HCT116 (cell line): ENCODE measurements around the gene ADK. TPM values are rescaled to one million over a fixed set of nuclear protein-coding genes. Genes with fewer than 3 reads are reported as not detected.

Source experiments
- ATAC-seq: fragments of 200-7000 bp; cut with Tn5 transposase; 2 replicates; pipeline ENCODE4 v1.9.1; 2020; ENCODE audit warnings: mild to moderate bottlenecking, moderate library complexity
- BruUV-seq: library from RNA; stranded (reverse); fragments of 400-500 nt; replicated peaks from 2 replicates; lab custom pipeline; 2021; lab: Mats Ljungman, UMichigan
- CTCF ChIA-PET: fragments of 300-600 bp; sonication (Branson Sonifier 250); formaldehyde crosslinking; loops from one replicate; lab custom pipeline; 2021; ENCODE audit warnings: antibody characterized with exemption; lab: Charles Lee
- POLR2A ChIA-PET: fragments of 300-600, 350-600 bp; sonication (Branson Sonifier 250); formaldehyde crosslinking; loops from one replicate; lab custom pipeline; 2021; ENCODE audit warnings: antibody characterized with exemption; lab: Charles Lee
- RAD21 ChIA-PET, 2 experiments: fragments of 300-600 bp; sonication (Branson Sonifier 250); formaldehyde crosslinking; loops; one replicate each; lab custom pipeline; 2023; ENCODE audit warnings: low total read pairs in 2 of 2; ENCODE audit not compliant: uncharacterized antibody in 2 of 2, unreplicated experiment in 2 of 2, low non-redundant PET in 1 of 2; lab: Charles Lee
- DNase-seq: peaks from one replicate; pipeline ENCODE4 v3.0.0-alpha.2; 2010; ENCODE audit warnings: low read depth, low spot score
- H2AFZ ChIP-seq: fragments of 200-600 bp; shearing (Covaris generic), sonication (generic); 2 replicates; pipeline ENCODE4 v1.6.1; 2017; ENCODE audit warnings: low read depth, mixed run types, mixed read lengths, antibody characterized with exemption, low read length; ENCODE audit not compliant: poor library complexity, severe bottlenecking
- H3K27ac ChIP-seq: 2 replicates; pipeline ENCODE4 v1.5.1; 2012; ENCODE audit warnings: low read depth, low read length
- H3K27me3 ChIP-seq: fragments of 200-600 bp; sonication (generic); 2 replicates; pipeline ENCODE4 v1.6.1; 2016; ENCODE audit warnings: mixed run types, low read length, mixed read lengths; ENCODE audit not compliant: insufficient read depth
- H3K36me3 ChIP-seq, 2 experiments: fragments of 200-500 bp in 1 of 2; fragments of 200-600 bp in 1 of 2; sonication (Bioruptor generic) in 1 of 2; sonication (generic) in 1 of 2; 2 replicates each; pipeline versions ENCODE4 v1.5.1 to v1.6.1; 2014 to 2016; ENCODE audit warnings: low read length in 2 of 2, inconsistent platforms in 1 of 2, mixed read lengths in 1 of 2, mixed run types in 1 of 2; ENCODE audit not compliant: insufficient read depth in 2 of 2, control insufficient read depth in 1 of 2
- H3K4me1 ChIP-seq, 2 experiments: fragments of 200-600 bp in 1 of 2; sonication (generic) in 1 of 2; 2 replicates each; pipeline versions ENCODE4 v1.5.1 to v1.6.1; 2012 to 2017; ENCODE audit warnings: low read length in 2 of 2, inconsistent platforms in 1 of 2, mild to moderate bottlenecking in 1 of 2, mixed read lengths in 1 of 2, mixed run types in 1 of 2, moderate library complexity in 1 of 2; ENCODE audit not compliant: insufficient read depth in 2 of 2, control insufficient read depth in 1 of 2
- H3K4me2 ChIP-seq: fragments of 200-600 bp; sonication (generic); 2 replicates; pipeline ENCODE4 v1.6.1; 2017; ENCODE audit warnings: mixed run types, low read length, mixed read lengths
- H3K4me3 ChIP-seq, 2 experiments: fragments of 200-600 bp in 1 of 2; sonication (generic) in 1 of 2; replicated peaks in 1 of 2; 2 replicates each; pipeline ENCODE4 v1.5.1; 2011 to 2016; ENCODE audit warnings: low read length in 2 of 2, control low read depth in 1 of 2, low read depth in 1 of 2, mild to moderate bottlenecking in 1 of 2, mixed read lengths in 1 of 2, mixed run types in 1 of 2
- H3K79me2 ChIP-seq: fragments of 200-600 bp; sonication (generic); 2 replicates; pipeline ENCODE4 v1.6.1; 2017; ENCODE audit warnings: mild to moderate bottlenecking, mixed run types, low read length, moderate library complexity, mixed read lengths; ENCODE audit not compliant: insufficient read depth
- H3K9ac ChIP-seq: fragments of 200-600 bp; sonication (generic); 2 replicates; pipeline ENCODE4 v1.6.1; 2016; ENCODE audit warnings: low read length, mixed read lengths
- H3K9me2 ChIP-seq: fragments of 200-600 bp; sonication (generic), shearing (Covaris generic); 2 replicates; pipeline ENCODE4 v1.6.1; 2017; ENCODE audit warnings: mixed run types, mild to moderate bottlenecking, moderate library complexity; ENCODE audit not compliant: insufficient read depth
- H3K9me3 ChIP-seq, 2 experiments: fragments of 200-500 bp in 1 of 2; fragments of 200-600 bp in 1 of 2; sonication (Bioruptor generic) in 1 of 2; sonication (generic) in 1 of 2; 2 replicates each; pipeline ENCODE4 v1.6.1; 2014 to 2017; ENCODE audit warnings: low read length in 2 of 2, mixed read lengths in 2 of 2, inconsistent platforms in 1 of 2, low read depth in 1 of 2, mild to moderate bottlenecking in 1 of 2, mixed run types in 1 of 2, moderate library complexity in 1 of 2; ENCODE audit not compliant: control insufficient read depth in 1 of 2, insufficient read depth in 1 of 2
- H4K20me1 ChIP-seq: fragments of 200-600 bp; sonication (generic), shearing (Covaris generic); 2 replicates; pipeline ENCODE4 v1.6.1; 2017; ENCODE audit warnings: mixed run types, mild to moderate bottlenecking, moderate library complexity; ENCODE audit not compliant: insufficient read depth
- CBX3 ChIP-seq: IDR thresholded peaks from 2 replicates; pipeline ENCODE4 v1.6.1; 2012; ENCODE audit warnings: low read depth
- EZH2 ChIP-seq: fragments of 200-600 bp; sonication (generic); IDR thresholded peaks from 2 replicates; pipeline ENCODE4 v1.6.1; 2017; ENCODE audit warnings: antibody characterized with exemption, mixed run types
- EZH2phosphoT487 ChIP-seq: fragments of 200-600 bp; IDR thresholded peaks from 2 replicates; pipeline ENCODE4 v1.6.1; 2018; ENCODE audit warnings: antibody characterized with exemption, borderline replicate concordance
- JUND ChIP-seq: IDR thresholded peaks from 2 replicates; pipeline ENCODE4 v1.6.1; 2012
- MAX ChIP-seq: IDR thresholded peaks from 2 replicates; pipeline ENCODE4 v1.6.1; 2012
- REST ChIP-seq: IDR thresholded peaks from 2 replicates; pipeline ENCODE4 v1.6.1; 2012; ENCODE audit warnings: low read depth
- SIN3A ChIP-seq: IDR thresholded peaks from 2 replicates; pipeline ENCODE4 v1.6.1; 2012; ENCODE audit warnings: low read depth
- SRF ChIP-seq: IDR thresholded peaks from 2 replicates; pipeline ENCODE4 v1.6.1; 2012; ENCODE audit warnings: low read depth
- ZBTB33 ChIP-seq: IDR thresholded peaks from 2 replicates; pipeline ENCODE4 v1.6.1; 2011; ENCODE audit warnings: mild to moderate bottlenecking, low read length, moderate library complexity; ENCODE audit not compliant: insufficient replicate concordance; ENCODE audit errors: extremely low read depth
- ZFX ChIP-seq: fragments of 450-650 bp; IDR thresholded peaks from 2 replicates; pipeline ENCODE4 v1.6.1; 2017
- intact Hi-C: fragments of 100-400 bp; cut with micrococcal nuclease; formaldehyde crosslinking; loops from 2 replicates; pipeline ENCODE4 v1.10.0; 2022
- total RNA-seq: library from RNA; stranded (reverse); gene quantifications from one replicate; pipeline ENCODE4 v1.2.1, GENCODE V29; 2021; ENCODE audit not compliant: unreplicated experiment
- TF ChIP-seq, protein P1 (sequence below): IDR thresholded peaks from 2 replicates; pipeline ENCODE4 v1.6.1; 2012

The ADK gene
- total RNA-seq, 1 experiment from 2014 or later = 55.0 TPM

DNA sequence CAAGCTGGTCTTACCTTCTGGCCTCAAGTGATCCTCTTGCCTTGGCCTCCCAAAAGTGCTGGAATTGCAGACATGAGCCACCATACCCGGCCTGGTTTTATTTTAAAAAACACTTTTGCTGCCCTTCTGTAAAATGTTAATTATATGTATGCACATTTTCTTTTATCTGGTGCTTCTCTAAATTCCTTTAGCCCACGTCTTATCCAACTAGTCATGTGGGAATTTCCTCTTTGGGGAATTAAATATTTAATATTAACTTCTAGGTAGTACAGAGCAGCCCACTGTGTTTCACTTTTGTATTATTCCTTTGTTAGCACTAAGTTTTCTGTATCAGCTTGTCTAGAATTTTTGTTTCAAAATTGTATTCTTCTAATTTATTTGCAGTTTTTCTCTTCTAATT, 493.7 kb downstream of the ADK start:
- Histone ChIP-seq H3K9me3 (no peaks in the 10 kb centered on the region), H3K9me2 (no peaks in the 10 kb centered on the region), H3K4me3 (no peak overlapping the region), H3K79me2 (no peaks in the 10 kb centered on the region), H3K27me3 (no peaks in the 10 kb centered on the region), H3K4me2 (no peak overlapping the region), H4K20me1 (no peaks in the 10 kb centered on the region), H3K4me1 (peaks cover 3 to 9% of the 10 kb centered on the region in 2 experiments; a peak in 2 of 4 replicates), H3K27ac (no peak overlapping the region), H3K9ac (no peak overlapping the region), H3K36me3 (no peaks in the 10 kb centered on the region), H2AFZ (no peak overlapping the region)
- TF ChIP-seq EZH2 = no peak
- no peak for ATAC-seq
- intact Hi-C loops = no loop called here
- CTCF ChIA-PET = no interaction called here
- RAD21 ChIA-PET = no interaction called here
- POLR2A ChIA-PET = interaction anchor here (0.9 kb wide), 1 partner anchor 50 kb away, joined by 3 read pairs; no protein-coding TSS in a partner anchor
- no TSS peak for BruUV-seq
- no peak for DNase-seq

DNA sequence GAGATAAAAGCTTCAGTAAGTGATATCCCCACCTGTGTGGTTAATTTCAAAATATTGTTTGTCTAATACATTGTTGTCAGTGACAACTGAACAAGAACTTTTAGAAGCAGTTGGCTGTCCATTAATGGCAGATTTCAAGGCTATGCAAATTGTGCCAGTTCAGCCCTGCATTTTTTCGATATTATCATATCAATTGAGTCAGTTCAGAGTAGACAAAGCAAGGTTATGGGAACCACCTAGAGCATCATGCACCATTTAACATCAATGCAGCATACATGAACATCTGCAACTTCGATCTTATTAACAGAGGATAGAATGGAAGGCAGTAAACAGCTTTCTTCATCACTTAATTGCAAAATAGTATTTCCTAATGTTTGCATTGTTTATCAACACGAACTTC, 494.7 kb downstream of the ADK start:
- no peaks in the 10 kb centered on the region for H3K9me2 ChIP-seq
- ChIA-PET POLR2A (no interaction called here), CTCF (no interaction called here), RAD21 (no interaction called here)
- H3K4me3 ChIP-seq = no peak overlapping the region
- ATAC-seq (no peak), DNase-seq (no peak)
- H3K36me3 ChIP-seq = no peaks in the 10 kb centered on the region
- H3K9ac ChIP-seq = no peak overlapping the region
- no peak overlapping the region for H3K27ac ChIP-seq
- no peaks in the 10 kb centered on the region for H3K79me2 ChIP-seq
- no peaks in the 10 kb centered on the region for H3K9me3 ChIP-seq
- no TSS peak for BruUV-seq
- no peaks in the 10 kb centered on the region for H4K20me1 ChIP-seq
- intact Hi-C loops = no loop called here
- TF ChIP-seq MAX (no peak), SRF (no peak), CBX3 (no peak), ZFX (no peak), SIN3A (no peak), ZBTB33 (no peak), EZH2 (no peak), JUND (no peak), REST (no peak), EZH2phosphoT487 (no peak)
- TF ChIP-seq, protein P1, sequence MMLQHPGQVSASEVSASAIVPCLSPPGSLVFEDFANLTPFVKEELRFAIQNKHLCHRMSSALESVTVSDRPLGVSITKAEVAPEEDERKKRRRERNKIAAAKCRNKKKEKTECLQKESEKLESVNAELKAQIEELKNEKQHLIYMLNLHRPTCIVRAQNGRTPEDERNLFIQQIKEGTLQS = no peak
- no peak overlapping the region for H2AFZ ChIP-seq
- no peaks in the 10 kb centered on the region for H3K27me3 ChIP-seq
- no peak overlapping the region for H3K4me2 ChIP-seq
- peaks cover 2 to 3% of the 10 kb centered on the region in 2 experiments; a peak in 2 of 4 replicates for H3K4me1 ChIP-seq
